Measurements from ENCODE around the gene PRR20G.

Gene PRR20G

DNA sequence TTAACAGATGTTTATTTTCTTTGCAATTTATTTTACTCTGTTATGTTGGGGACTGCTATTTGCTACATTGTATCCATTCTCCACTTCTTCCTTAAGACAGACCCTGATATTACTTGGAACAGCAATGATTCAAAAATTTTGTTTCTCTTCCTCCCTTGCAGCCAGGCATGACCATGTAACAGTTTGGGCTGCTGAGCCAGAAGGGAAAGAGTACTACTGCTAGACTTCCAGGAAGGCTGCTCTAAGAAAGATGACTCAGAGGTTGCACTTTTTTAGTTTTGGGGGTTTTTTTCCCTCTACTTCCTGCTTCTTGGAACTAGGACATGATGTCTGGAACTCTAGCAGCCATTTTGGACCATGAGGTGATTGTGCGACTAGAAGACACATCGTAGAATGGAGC, 10.3 kb downstream of the PRR20G start:
- no peak overlapping the region for H3K4me3 ChIP-seq (ENCODE audit: low read depth, low read length)
- no peak for DNase-seq (ENCODE audit: low read depth, low spot score)
- in situ Hi-C loops (cut with HindIII; ENCODE audit: low sequenced_read_pairs), result no loop called here
- TF ChIP-seq, protein P1, sequence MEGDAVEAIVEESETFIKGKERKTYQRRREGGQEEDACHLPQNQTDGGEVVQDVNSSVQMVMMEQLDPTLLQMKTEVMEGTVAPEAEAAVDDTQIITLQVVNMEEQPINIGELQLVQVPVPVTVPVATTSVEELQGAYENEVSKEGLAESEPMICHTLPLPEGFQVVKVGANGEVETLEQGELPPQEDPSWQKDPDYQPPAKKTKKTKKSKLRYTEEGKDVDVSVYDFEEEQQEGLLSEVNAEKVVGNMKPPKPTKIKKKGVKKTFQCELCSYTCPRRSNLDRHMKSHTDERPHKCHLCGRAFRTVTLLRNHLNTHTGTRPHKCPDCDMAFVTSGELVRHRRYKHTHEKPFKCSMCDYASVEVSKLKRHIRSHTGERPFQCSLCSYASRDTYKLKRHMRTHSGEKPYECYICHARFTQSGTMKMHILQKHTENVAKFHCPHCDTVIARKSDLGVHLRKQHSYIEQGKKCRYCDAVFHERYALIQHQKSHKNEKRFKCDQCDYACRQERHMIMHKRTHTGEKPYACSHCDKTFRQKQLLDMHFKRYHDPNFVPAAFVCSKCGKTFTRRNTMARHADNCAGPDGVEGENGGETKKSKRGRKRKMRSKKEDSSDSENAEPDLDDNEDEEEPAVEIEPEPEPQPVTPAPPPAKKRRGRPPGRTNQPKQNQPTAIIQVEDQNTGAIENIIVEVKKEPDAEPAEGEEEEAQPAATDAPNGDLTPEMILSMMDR (IDR thresholded peaks at IDR 0.05; ENCODE audit: low read depth, low read length), result no peak

- in situ Hi-C loops (cut with HindIII; ENCODE audit: low sequenced_read_pairs), result no loop called here
- TF ChIP-seq, protein P1 (IDR thresholded peaks at IDR 0.05; ENCODE audit: low read depth, low read length), result no peak
- no peak overlapping the region for H3K4me3 ChIP-seq (ENCODE audit: low read depth, low read length)
- no peak for DNase-seq (ENCODE audit: low read depth, low spot score)
Measured at GRCh38 chr3:127276995-127277394, 10.9 kb downstream of the PRR20G start.

DNA sequence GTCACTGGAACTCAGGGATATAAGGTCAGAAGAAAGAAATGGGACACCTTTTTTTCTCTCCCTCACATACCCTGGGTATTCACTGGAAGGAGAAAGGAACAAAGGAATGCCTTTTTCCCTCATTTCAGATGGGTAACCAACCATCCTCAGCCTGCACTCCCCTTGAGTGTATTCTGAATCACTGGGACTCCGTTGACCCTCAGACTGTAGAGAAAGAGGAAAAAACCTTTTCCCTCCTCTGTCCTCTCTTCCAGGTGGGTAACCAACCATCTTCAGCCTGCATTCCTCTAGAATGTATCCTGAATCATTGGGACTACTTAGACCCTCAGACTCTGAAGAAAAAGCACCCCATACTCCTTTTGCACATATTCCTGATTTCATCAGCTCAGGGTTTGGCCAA, 11.4 kb downstream of the PRR20G start:
- H3K4me3 ChIP-seq (ENCODE audit: low read depth, low read length), result no peak overlapping the region
- TF ChIP-seq, protein P1 (IDR thresholded peaks at IDR 0.05; ENCODE audit: low read depth, low read length), result no peak
- no peak for DNase-seq (ENCODE audit: low read depth, low spot score)
- in situ Hi-C loops (cut with HindIII; ENCODE audit: low sequenced_read_pairs), result no loop called here

DNA sequence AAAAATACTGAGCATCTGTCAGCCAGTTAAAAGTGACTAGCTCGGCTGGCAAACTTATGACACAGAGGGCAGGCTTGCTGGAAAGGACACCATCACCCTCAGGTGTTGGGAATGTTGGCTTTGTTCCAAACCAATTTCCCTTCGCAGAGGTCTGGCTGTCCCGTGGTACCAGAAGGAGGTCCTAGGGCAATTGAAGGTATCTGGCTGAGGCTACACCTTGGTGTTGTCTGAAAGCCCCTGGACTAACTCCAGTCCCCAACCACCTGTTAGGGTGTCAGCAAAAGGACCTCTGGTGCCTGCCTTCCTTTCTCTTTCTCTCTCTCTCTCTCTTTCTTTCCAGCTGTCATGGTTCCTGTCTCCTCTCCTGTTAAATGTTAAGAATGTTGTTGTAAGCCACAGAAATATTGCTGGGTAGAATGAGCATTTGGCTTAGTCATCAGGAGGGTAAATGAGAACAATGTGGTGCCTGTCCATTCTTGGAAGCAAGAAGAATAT, 12.5 kb downstream of the PRR20G start:
- DNase-seq (ENCODE audit: low read depth, low spot score), result peak; percentile 5

GRCh38 chr3:127274200-127274760, 13.6 kb downstream of the PRR20G start:
- H3K4me3 ChIP-seq (ENCODE audit: low read depth, low read length), result no peak overlapping the region
- TF ChIP-seq, protein P1 (IDR thresholded peaks at IDR 0.05; ENCODE audit: low read depth, low read length), result no peak
- in situ Hi-C loops (cut with HindIII; ENCODE audit: low sequenced_read_pairs), result no loop called here
- no peak for DNase-seq (ENCODE audit: low read depth, low spot score)

More for the DNA sequence above, 12.5 kb downstream of the PRR20G start:
- TF ChIP-seq, protein P1 (IDR thresholded peaks at IDR 0.05; ENCODE audit: low read depth, low read length), result no peak
- no peak overlapping the region for H3K4me3 ChIP-seq (ENCODE audit: low read depth, low read length)
- in situ Hi-C loops (cut with HindIII; ENCODE audit: low sequenced_read_pairs), result no loop called here

- in situ Hi-C loops (cut with HindIII; ENCODE audit: low sequenced_read_pairs), result no loop called here
- H3K4me3 ChIP-seq (ENCODE audit: low read depth, low read length), result no peak overlapping the region
- DNase-seq (ENCODE audit: low read depth, low spot score), result no peak
- TF ChIP-seq, protein P1 (IDR thresholded peaks at IDR 0.05; ENCODE audit: low read depth, low read length), result no peak
Measured at GRCh38 chr3:127273206-127273605, 14.6 kb downstream of the PRR20G start.

All from astrocyte of the spinal cord (primary cell).